ENCODE measurements around the gene RAD18.

RAD18 gene

GRCh38 chr3:8895829-8896228 lies 67.4 kb downstream of the RAD18 start:
- FAIRE-seq: no peak

DNA sequence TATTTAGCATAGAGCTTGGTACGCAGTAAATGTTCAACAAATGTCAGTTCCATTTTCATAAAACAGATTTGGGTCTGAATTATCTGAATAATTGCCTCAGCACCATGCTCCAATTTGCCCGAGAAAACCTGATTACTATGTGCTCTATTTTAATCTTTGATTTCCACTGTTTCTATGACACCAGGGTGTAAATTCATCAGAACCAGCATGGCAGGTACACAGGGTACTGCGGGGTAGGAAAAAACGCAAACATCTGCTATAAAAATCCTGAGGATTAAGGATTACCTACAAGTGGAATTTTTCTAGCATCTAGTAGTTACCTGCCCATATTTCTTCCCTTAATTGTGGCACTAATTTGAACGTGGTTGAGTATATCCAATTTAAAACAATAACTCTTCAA lies 70.3 kb downstream of the RAD18 start:
- no peak for FAIRE-seq

GRCh38 chr3:8891774-8892173 lies 71.5 kb downstream of the RAD18 start:
- no peak for FAIRE-seq

DNA sequence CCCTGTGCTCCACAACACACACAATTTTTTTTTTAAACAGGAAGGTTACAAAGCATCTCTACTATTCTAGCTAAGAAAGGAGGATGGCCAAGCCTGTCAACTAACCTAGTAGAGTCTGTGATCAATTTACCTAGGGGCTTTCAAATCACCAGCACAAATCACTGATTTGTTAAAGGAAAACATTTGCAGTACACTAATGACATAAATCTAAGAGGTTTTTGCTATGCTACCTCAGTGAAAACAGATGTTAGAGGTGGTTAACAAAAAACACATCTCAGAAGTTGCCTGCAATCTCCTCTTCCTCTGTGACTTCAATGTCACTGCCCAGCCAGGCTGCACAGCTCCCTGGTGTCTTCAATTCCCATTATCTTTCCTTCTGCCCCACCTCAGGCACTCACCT lies 72.0 kb downstream of the RAD18 start:
- no peak for FAIRE-seq

- FAIRE-seq: no peak
Observed at GRCh38 chr3:8888301-8888915, 74.9 kb downstream of the RAD18 start.

GRCh38 chr3:8887435-8888300 lies 75.6 kb downstream of the RAD18 start:
- no peak for FAIRE-seq

GRCh38 chr3:8886546-8886945 lies 76.7 kb downstream of the RAD18 start:
- no peak for FAIRE-seq

GRCh38 chr3:8885536-8886316 lies 77.5 kb downstream of the RAD18 start:
- no peak for FAIRE-seq

- FAIRE-seq: no peak
Observed at GRCh38 chr3:8884630-8885290, 78.5 kb downstream of the RAD18 start.

DNA sequence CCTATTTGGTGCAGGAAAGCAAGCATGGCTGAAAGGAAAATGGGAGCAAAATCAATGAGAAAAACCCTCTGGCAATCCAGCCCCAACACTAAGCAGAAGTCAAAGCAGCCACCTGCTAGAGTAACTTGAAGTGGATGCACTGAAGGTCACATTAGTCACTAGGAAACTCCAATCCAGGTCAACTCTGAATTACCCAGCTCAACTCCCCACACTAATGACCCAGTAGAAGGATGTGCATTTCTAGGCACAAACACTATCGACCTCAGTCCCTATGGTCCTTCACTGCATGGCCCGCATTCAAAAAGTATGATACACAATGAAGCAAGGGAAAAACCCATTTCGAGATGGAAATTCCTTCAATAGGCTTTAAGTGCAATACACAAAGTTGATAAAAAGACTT lies 80.6 kb downstream of the RAD18 start:
- no peak for FAIRE-seq

- FAIRE-seq: no peak
Observed at GRCh38 chr3:8882171-8882593, 81.1 kb downstream of the RAD18 start.

GRCh38 chr3:8879347-8879944 lies 83.8 kb downstream of the RAD18 start:
- no peak for FAIRE-seq

GRCh38 chr3:8875836-8876235 lies 87.4 kb downstream of the RAD18 start:
- FAIRE-seq: no peak

DNA sequence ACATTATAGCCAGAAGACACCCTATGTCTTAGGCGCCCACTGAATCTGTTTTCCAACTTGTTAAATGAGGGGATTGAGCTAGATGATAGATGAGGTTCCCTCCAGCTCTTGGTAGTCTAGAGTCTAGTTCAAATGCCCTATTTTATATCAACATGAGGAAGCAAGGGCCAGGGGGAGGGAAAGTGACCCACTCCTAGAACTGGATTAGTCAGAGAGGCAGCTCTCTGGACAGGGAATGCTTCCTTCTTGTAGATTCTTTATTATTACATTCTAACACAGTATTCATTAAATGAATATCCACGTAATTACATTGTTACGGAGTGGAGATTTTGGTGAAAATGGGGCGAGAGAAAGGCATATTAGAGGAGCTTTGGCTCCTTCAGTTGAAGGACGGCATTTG lies 89.5 kb downstream of the RAD18 start:
- no peak for FAIRE-seq

DNA sequence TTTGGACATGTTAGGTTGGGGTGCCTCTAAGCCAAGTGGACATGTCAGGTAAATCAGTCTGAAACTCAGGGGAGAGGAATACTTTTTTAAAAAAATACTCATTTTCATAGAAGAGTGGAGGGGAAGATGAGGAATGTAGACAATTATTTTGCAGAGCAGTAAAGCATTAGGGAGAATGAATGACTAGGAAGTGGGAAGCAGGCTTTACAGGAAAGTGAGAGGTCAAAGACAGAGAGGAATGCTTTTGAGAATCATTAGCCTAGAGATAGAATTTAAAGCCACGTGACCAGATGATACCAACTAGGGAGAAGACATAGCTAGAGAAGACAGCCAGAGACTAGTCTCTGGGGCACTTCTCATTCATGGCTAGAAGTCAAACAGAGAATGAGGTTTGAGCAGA lies 91.0 kb downstream of the RAD18 start:
- FAIRE-seq: no peak

GRCh38 chr3:8871306-8871705 lies 92.0 kb downstream of the RAD18 start:
- no peak for FAIRE-seq

DNA sequence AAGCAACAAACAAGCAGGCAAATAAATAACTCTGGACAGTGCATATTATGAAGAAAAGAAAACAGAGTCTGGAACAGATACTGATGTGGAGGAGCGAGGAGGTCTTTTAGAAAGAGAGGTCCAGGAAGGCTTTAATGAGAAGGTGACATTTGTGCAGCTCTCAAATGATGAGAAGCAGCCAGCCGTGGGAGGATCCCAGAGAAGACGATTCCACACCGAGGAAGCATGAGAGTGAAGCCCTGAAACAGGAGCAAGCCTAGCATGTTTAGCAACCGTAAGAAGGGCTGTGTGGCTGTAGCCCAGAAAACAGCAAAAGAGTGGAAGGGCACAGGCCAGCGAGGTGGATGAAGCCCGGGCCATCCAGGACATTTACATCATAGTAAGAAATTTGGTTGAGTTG lies 93.1 kb downstream of the RAD18 start:
- no peak for FAIRE-seq

- FAIRE-seq: no peak
Observed at GRCh38 chr3:8869613-8870012, 93.7 kb downstream of the RAD18 start.

- FAIRE-seq: no peak
Observed at GRCh38 chr3:8868996-8869395, 94.3 kb downstream of the RAD18 start.

DNA sequence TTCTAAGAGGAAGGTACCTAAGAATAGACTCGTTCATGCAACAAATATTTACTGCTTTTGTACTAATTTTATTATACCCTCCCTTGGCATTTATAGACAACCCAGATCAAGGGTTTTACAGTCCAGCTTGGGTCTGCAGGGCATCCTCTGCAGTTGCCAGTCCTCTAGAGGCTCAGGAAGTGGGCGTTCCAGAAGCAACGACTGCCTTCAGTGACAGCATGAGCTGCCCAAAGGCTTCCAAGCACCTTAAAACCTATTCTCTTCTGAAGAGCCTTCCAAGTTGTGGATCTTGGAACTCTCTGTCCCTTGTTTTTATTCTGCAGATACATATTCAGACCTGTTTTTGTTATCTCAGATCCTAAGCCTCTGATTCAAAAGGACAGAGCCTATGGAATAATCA lies 95.6 kb downstream of the RAD18 start:
- FAIRE-seq: no peak

DNA sequence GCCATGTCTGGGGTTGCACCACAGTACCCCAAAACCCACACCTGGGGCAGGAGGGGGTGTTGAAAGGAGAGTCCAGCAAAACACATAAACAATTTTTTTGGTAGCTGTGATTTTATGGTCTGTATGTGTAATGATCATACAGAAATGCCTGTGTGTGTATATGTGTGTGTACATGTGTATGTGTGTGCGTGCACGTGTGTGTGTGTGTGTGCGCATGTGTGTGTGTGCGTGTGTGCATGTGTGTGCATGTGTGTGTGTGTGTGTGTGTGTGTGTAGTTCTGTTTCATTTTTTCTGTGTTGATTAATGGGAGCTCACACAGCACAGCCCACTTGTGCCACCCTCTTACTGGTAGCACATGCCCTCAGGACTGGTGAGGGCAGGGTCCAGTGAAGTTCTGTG lies 97.6 kb downstream of the RAD18 start:
- FAIRE-seq: no peak
